Mammary epithelial cell (primary cell): ENCODE data around the gene EVI2A.

Experiments
- EZH2 ChIP-seq: IDR thresholded peaks from 2 replicates; pipeline ENCODE4 v1.6.1; 2012; ENCODE audit warnings: low read length, inconsistent platforms, borderline replicate concordance
- TF ChIP-seq, protein P1 (sequence below), 2 donors: IDR thresholded peaks in 1 of 2; conservative IDR thresholded peaks in 1 of 2; 2 replicates each; pipeline ENCODE4 v1.5.1; 2011 to 2012; ENCODE audit warnings: inconsistent platforms in 2 of 2, low read length in 2 of 2, mild to moderate bottlenecking in 2 of 2, control low read depth in 1 of 2, low read depth in 1 of 2; ENCODE audit not compliant: insufficient read depth in 1 of 2; ENCODE audit errors: extremely low read depth in 1 of 2

- TF ChIP-seq, protein P1, sequence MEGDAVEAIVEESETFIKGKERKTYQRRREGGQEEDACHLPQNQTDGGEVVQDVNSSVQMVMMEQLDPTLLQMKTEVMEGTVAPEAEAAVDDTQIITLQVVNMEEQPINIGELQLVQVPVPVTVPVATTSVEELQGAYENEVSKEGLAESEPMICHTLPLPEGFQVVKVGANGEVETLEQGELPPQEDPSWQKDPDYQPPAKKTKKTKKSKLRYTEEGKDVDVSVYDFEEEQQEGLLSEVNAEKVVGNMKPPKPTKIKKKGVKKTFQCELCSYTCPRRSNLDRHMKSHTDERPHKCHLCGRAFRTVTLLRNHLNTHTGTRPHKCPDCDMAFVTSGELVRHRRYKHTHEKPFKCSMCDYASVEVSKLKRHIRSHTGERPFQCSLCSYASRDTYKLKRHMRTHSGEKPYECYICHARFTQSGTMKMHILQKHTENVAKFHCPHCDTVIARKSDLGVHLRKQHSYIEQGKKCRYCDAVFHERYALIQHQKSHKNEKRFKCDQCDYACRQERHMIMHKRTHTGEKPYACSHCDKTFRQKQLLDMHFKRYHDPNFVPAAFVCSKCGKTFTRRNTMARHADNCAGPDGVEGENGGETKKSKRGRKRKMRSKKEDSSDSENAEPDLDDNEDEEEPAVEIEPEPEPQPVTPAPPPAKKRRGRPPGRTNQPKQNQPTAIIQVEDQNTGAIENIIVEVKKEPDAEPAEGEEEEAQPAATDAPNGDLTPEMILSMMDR (conservative IDR thresholded peaks at IDR 0.05 in 1 of 2, IDR thresholded peaks at IDR 0.05 in 1 of 2; ENCODE audit: extremely low read depth in 1 of 2, insufficient read depth in 1 of 2, low read depth in 1 of 2, low read length in 2 of 2): no peak
- no peak for TF ChIP-seq EZH2
These were observed 27.8 kb downstream of the EVI2A start for GRCh38 chr17:31293581-31293980.
